Peyer's patch (tissue), 4 donors: ENCODE data around the gene IAPP.

Experiments
- CTCF ChIP-seq, 6 experiments: fragments of 450-650 bp in 4 of 6; fragments of 200-600 bp in 2 of 6; sonication (generic) in 1 of 6; IDR thresholded peaks; one replicate each; pipeline ENCODE4 v1.5.1; 2017 to 2019; ENCODE audit warnings: antibody characterized with exemption in 6 of 6, mild to moderate bottlenecking in 3 of 6, moderate library complexity in 1 of 6
- POLR2A ChIP-seq, 2 donors: fragments of 450-650 bp; IDR thresholded peaks; one replicate each; pipeline ENCODE4 v1.5.1; 2017; ENCODE audit warnings: antibody characterized with exemption in 2 of 2, mild to moderate bottlenecking in 2 of 2, moderate library complexity in 2 of 2

- no peak for TF ChIP-seq POLR2A (IDR thresholded peaks at IDR 0.05)
- no peak for TF ChIP-seq CTCF (IDR thresholded peaks at IDR 0.05)
Observed at GRCh38 chr12:21387174-21387573, 14.5 kb downstream of the IAPP start.
